GM21447 (cell line): ENCODE measurements around the gene PGR.
A peak's percentile ranks its signal among the peaks of the same experiment; 100 is the strongest.
"Not testable (repeated sequence)": the region's sequence is repeated elsewhere in the genome, so short reads cannot be mapped to it uniquely, and the experiment has no call there.

Experiments used
- ATAC-seq: cut with Tn5 transposase; IDR thresholded peaks from one replicate; pipeline ENCODE4 v1.9.1; 2021; ENCODE audit not compliant: unreplicated experiment

PGR gene

DNA sequence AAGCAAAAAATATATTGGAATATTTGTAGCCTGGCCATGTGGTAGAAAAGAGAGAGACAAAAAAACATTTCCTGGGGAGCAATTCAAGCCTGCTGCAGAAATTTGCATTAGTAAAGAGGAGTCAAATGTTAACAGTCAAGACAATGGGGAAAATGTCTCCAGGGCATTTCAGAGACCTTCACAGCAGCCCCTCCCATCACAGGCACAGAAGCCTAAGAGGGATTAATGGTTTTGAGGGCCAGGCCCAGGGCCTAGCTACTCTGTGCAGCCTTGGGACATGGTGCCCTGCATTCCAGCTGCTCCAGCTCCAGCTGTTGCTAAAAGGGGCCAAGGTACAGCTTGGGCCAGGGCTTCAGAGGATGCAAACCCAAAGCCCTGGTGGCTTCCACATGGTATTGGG lies 46.8 kb downstream of the PGR start:
- ATAC-seq = no peak

GRCh38 chr11:101063706-101064105 lies 65.9 kb downstream of the PGR start:
- ATAC-seq = no peak

- ATAC-seq = no peak
Observed at GRCh38 chr11:101061606-101062005, 68.0 kb downstream of the PGR start.

DNA sequence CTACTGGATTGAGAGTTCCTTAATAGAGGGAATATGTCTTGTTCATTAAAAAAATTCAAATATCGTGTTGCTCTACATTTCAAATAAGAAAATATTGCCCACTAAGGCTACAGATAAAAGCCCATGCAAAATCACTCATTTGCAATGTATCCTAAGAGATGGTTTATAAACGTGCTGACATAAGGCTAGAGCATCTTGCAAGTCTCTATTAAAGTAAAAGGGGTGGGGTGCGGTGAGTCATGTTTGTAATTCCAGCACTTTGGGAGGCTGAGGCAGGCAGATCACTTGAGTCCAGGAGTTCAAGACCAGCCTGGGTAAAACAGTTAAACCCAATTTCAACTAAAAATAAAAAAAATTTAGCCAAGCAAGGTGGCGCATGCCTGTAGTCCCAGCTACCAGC lies 70.3 kb downstream of the PGR start:
- no peak for ATAC-seq

GRCh38 chr11:101053492-101053891 lies 76.1 kb downstream of the PGR start:
- no peak for ATAC-seq

DNA sequence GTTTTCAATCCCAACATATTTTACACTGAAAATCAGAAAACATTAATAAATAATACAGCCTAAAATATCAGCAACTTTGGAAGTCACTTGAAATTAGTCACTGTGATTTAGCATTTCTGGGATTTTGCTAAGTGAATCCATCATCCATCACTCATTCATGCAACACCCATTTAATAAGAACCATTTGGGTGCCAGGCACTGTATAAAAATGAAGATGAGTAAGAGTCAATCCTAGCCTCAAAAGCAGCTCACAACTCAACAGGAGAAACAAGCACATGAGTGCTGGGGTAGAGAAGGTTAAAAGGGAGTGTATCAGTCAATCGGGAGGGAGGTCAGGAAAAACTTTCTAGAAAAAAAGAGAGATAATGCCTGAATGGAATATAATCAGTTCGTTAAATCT lies 77.9 kb downstream of the PGR start:
- ATAC-seq = no peak

- ATAC-seq = no peak
Observed at GRCh38 chr11:101049813-101050212, 79.8 kb downstream of the PGR start.

DNA sequence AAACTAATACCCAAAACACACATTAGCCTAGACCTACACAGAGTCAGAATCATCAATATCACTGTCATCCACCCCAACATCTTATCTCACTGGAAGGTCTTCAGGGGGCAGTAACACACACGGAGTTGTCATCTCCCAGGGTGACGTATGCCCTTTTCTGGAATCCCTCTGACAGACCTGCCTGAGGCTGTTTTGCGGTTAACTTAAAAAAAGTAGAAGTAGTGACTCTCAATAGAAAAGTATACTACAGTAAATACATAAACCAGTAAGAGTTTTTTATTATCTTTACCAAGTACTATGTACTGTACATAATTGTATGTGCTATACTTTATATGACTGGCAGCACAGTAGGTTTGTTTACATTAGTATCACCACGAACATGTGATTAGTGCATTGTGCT lies 80.5 kb downstream of the PGR start:
- ATAC-seq = no peak

DNA sequence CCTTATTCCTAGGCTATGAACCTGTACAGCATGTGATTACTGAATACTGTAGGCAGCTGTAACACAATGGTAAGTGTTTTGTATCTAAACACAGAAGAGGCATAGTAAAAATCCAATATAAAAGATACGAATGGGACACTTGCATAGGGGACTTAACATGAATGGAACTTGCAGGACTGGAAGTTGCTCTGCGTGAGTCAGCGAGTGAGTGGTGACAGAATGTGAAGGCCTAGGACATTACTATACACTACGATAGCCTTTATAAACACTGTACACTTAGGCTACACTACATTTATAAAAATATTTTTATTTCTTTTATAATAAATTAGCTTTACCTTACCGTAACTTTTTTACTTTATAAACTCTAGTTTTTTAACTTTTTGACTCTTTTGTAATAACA lies 81.1 kb downstream of the PGR start:
- ATAC-seq = no peak

DNA sequence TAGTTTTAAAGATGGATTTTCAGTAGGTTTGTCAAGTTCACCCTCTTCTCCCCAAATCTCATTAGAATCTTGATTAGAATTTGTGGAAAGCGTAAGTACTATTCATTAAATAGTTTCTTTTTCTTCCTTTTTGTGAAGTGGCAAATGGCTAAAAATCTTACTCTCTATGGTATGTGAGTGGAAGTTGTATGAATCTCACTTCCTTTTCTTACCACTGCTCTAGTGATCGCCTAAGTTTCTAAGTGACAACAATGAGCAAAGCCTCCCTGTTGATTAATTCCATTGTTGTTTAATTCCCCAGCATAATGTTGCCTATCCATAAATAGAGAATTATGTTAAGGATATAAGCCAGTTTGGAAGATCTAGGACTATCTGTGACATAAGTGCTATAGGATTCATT lies 82.7 kb downstream of the PGR start:
- ATAC-seq = no peak

DNA sequence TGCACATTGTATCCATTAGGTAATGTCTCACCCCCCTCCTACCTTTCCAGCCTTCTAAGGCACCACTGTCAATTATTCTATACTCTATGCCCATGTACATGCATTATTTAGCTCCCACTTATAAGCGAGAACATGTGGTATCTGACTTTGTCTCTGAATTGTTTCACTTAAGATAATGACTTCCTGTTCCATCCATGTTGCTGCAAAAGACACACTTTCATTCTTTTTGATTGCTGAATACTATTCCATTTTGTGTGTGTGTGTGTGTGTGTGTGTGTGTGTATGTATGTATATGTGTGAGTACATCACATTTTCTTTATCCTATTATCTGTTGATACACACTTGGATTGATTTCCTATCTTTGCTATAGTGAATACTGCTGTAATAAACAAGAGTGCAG lies 84.2 kb downstream of the PGR start:
- ATAC-seq = no peak

GRCh38 chr11:101043940-101044339 lies 85.7 kb downstream of the PGR start:
- no peak for ATAC-seq

DNA sequence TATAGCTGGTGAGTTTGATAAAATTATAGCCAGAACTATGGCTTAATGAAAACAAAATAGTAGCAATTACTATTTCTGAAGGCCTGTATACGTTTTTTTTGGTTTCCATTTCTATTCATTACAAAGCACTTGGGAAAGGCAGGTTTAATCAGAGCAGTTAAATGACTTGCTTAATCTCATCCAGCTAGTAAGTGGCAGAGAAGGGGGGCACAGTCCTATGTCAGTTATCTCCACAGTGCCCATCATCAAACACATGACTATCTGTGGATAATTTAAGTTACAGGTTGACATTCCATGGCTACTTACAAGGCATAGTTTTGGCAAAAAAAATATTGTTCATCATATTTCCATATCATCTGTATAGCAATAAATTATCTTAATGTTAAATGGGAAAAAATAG lies 93.7 kb downstream of the PGR start:
- no peak for ATAC-seq

GRCh38 chr11:101034076-101034475 lies 95.5 kb downstream of the PGR start:
- no peak for ATAC-seq

DNA sequence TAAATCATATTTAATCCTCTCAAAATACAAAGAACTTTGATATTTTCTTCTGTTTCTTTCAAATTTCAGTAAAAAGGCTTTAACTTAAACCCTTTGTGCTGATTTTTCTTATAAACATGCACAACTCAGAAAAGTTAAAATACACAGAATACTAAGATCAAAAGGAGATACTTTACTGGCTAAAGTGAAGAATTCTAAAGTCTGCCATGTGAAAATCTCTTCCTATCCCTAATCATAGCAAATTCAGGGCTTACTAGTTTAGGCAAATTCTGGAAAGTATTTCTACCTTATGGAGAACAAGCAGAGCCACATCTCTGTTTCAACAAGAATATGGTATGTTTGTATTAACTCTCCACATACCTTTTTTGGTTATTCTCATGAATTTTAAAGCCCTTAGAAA lies 96.6 kb downstream of the PGR start:
- no peak for ATAC-seq

GRCh38 chr11:101031713-101032112 lies 97.9 kb downstream of the PGR start:
- no peak for ATAC-seq

GRCh38 chr11:101030692-101031091 lies 98.9 kb downstream of the PGR start:
- ATAC-seq = peak; percentile 60

DNA sequence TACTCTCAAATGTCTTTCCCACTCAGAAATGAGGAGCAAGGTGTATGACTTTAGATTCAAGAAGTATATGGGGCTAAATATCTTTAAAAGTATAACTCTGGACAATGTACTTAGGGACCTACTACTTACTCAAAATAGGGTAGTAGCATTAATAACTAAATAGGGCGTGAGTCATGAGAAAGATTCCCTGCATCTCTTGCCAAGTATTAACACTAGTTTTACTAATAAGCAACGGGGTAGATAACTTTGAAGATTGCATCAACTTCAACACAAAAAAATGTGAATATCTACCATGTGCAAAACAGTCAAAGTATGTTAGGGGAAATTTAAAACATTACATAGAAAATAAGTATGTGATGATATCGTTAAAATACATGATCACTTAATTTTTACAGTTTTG lies 99.6 kb downstream of the PGR start:
- no peak for ATAC-seq

DNA sequence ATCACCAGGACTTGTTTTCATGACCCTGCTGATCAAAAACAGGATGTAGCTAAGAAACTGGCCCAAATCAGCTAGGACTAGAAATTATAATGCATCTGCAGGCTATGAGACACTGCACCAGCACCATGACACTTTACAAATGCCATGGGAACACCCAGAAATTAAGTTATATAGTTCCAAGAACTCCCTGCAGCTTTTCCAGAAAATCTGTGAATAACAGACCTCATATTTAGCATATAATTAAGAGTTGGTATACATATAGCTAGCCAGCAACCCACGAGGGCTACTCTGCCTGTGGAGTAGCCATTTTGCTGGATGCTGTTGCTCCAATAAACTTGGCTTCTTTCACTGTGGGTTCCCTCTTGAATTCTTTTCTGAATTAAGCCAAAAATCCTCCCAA lies 101.0 kb downstream of the PGR start:
- no peak for ATAC-seq

DNA sequence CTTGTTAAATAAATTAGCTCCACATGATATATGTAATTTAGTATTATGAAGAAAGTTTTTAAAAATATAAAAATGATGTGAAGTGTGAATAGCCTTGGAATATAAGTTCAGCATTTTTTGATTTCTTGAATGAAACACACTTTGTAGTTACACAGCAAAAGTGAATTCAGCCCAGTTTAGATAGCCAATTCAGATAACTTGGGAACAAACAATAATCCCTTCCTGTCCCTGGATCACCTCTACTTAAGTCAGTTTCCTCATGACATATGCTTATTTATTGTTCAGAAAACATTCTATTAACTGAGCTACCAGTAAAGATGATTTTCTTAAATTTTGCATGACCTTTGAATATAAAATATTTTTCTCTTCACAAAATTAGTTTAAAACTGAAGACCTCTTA lies 107.4 kb downstream of the PGR start:
- no peak for ATAC-seq

- no peak for ATAC-seq
Observed at GRCh38 chr11:101019870-101020269, 109.7 kb downstream of the PGR start.

DNA sequence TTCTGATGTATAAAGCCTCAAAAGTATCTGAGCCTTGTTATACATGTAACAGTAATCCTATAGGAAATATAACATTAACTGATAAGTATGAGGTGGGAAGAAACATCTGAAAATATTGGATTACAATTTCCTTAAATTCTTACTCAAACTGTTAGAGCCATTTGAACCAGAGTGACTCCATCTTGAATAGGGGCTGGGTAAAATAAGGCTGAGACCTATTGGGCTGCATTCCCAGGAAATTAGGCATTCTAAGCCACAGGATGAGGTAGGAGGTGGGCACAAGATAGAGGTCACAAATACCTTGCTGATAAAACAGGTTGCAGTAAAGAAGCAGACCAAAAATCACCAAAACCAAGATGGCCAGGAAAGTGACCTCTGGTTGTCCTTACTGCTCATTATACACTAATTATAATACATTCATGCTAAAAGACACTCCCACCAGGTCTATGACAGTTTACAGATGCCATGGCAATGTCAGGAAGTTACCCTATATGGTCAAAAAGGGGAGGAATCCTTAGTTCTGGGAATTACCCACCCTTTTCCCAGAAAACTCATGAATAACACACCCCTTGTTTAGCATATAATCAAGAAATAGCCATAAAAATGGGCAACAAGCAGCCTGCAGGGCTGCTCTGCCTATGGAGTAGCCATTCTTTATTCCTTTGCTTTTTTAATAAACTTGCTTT lies 114.9 kb downstream of the PGR start:
- ATAC-seq = no peak

GRCh38 chr11:101013702-101014101 lies 115.9 kb downstream of the PGR start:
- not testable (repeated sequence) for ATAC-seq

- ATAC-seq = no peak
Observed at GRCh38 chr11:101011881-101012280, 117.7 kb downstream of the PGR start.
